ENCODE data around the gene ACOD1. TPM values are rescaled to one million over a fixed set of nuclear protein-coding genes. Genes with fewer than 3 reads are reported as not detected.

The ACOD1 gene
- total and polyA plus RNA-seq, 10 of the 15 experiments (the other 5 are each of a cell fraction or from before 2014, with no cell fraction given): not detected

- TF ChIP-seq NFYA (IDR thresholded peaks at IDR 0.05; ENCODE audit: borderline replicate concordance, low read depth, low read length): no peak
- TF ChIP-seq CTCF (IDR thresholded peaks at IDR 0.05 in 2 of 3, conservative IDR thresholded peaks at IDR 0.05 in 1 of 3; ENCODE audit: control insufficient read depth in 2 of 3, extremely low read depth in 1 of 3, insufficient read depth in 1 of 3, low read depth in 3 of 3, low read length in 3 of 3): no peak
- TF ChIP-seq YBX1 (IDR thresholded peaks at IDR 0.05): no peak
- no peak for TF ChIP-seq RELA (IDR thresholded peaks at IDR 0.05; ENCODE audit: borderline replicate concordance, partially characterized antibody)
- TF ChIP-seq ZNF217 (IDR thresholded peaks at IDR 0.05): no peak
- TF ChIP-seq BHLHE40 (IDR thresholded peaks at IDR 0.05; ENCODE audit: borderline replicate concordance in 1 of 2, low read depth in 2 of 2, low read length in 1 of 2): peak; percentile 83 to 92; a peak in 3 of 4 replicates
- peak; percentile 66 for TF ChIP-seq RELB (IDR thresholded peaks at IDR 0.05; ENCODE audit: low read depth)
- 0 out of 3 replicates have a peak, but pooled peaks have one; percentile 23 for TF ChIP-seq POU2F2 (IDR thresholded peaks at IDR 0.05; ENCODE audit: borderline replicate concordance, low read depth, low read length)
- peak; percentile 67 to 77; a peak in 3 of 4 replicates for TF ChIP-seq IKZF2 (IDR thresholded peaks at IDR 0.05)
- TF ChIP-seq E2F8 (IDR thresholded peaks at IDR 0.05; ENCODE audit: low read depth, partially characterized antibody): no peak
- TF ChIP-seq KLF5 (IDR thresholded peaks at IDR 0.05; ENCODE audit: partially characterized antibody): no peak
- peak; percentile 69; the same call in 1 of the 2 replicates for TF ChIP-seq ASH2L (IDR thresholded peaks at IDR 0.05; ENCODE audit: borderline replicate concordance, low read depth)
- no peak; the same call in 1 of the 2 replicates for TF ChIP-seq RB1 (IDR thresholded peaks at IDR 0.05; ENCODE audit: borderline replicate concordance)
- no peak for TF ChIP-seq ZNF384 (IDR thresholded peaks at IDR 0.05; ENCODE audit: borderline replicate concordance, low read depth, low read length)
- peak in 1 of 2 experiments; percentile 73; a peak in 1 of 4 replicates for TF ChIP-seq EP300 (IDR thresholded peaks at IDR 0.05; ENCODE audit: borderline replicate concordance in 1 of 2, control insufficient read depth in 1 of 2, low read depth in 2 of 2, low read length in 2 of 2)
- peak; percentile 89; the same call in 1 of the 2 replicates for TF ChIP-seq DPF2 (IDR thresholded peaks at IDR 0.05)
- no peak for TF ChIP-seq MXI1 (IDR thresholded peaks at IDR 0.05; ENCODE audit: low read depth, low read length)
- TF ChIP-seq SMARCA5 (IDR thresholded peaks at IDR 0.05): no peak
- TF ChIP-seq E4F1 (IDR thresholded peaks at IDR 0.05; ENCODE audit: borderline replicate concordance, partially characterized antibody): peak; percentile 48
- no peak for TF ChIP-seq E2F4 (IDR thresholded peaks at IDR 0.05; ENCODE audit: low read depth, low read length)
Observed at GRCh38 chr13:76991432-76991795, 43.1 kb downstream of the ACOD1 start (continued).

All from GM12878 (cell line).